Myocyte (in vitro differentiated cells): ENCODE data around the gene CRYGD. TPM values are rescaled to one million over a fixed set of nuclear protein-coding genes. Genes with fewer than 3 reads are reported as not detected.
"Not testable (repeated sequence)": the region's sequence is repeated elsewhere in the genome, so short reads cannot be mapped to it uniquely, and the experiment has no call there.

ENCODE experiments used
- DNase-seq: peaks from one replicate; pipeline ENCODE4 v3.0.0-alpha.2; 2012; ENCODE audit warnings: low read depth
- polyA plus RNA-seq: library from polyadenylated mRNA; unstranded; fragments of >200 nt; gene quantifications from one replicate; pipeline ENCODE4 v1.2.1, GENCODE V29; 2012; ENCODE audit warnings: missing spikeins
- total RNA-seq: library from RNA; depleted of rRNA; stranded (reverse); fragments of >200 nt; gene quantifications from 2 replicates; pipeline ENCODE4 v1.2.3, GENCODE V29; 2014

CRYGD gene
- total RNA-seq, result not detected in 2 replicates
- polyA plus RNA-seq, result not detected

DNA sequence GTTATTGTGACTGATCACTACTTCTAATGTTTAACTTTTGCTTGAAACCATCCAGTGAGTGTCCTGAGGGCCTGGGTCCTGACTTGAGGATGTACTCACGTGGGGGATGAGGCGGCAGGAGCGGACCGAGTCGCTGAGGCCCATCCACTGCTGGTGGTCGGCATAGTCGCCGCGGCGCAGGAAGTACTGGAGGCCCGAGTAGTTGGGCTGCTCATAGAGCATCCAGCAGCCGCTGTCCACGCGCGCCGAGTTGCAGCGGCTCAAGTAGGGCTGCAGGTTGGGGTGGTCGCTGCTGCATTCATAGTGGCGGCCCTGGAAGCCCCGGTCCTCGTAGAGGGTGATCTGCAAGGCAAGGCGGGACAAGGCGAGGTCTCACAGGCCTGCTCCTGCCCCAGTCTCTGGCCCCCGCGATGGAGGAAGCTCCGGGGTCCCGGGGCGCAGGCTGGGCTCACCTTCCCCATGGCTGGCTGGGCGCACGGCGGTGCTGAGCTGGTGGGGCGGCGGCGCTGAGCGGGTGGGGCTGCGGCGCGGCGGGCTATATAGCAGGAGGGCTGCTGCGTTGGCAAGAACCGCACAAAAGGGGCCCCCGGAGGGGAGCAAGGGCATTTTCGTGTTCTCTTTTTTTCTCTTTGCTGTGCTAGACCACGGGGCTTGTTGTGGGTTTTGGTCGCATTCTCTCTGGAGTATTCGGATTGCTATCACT is at the start of gene CRYGD:
CRYGD (minus strand) TSS at position 512 of the 703 bp plus-strand sequence; CDS start at position 461, 51 bp downstream.
- DNase-seq, result not testable (repeated sequence)

DNA sequence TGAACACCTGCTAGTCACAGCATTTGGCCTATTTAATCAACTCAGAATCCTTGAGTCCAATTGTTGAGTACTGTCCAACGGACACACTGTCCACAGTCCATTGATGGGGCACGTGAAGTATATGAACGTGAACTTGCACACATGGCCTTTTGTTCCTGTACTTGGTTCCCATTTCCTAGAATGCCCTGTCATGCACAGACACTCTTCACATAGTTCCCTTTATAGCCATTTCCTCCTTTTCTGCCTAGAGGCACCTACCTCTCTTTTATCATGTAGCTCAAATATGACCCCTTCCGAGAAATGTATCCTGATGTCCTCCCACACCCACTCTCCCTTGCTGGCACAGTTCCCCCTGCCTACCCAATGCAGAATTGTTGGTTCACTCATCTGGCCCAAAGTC is 47.8 kb upstream of the CRYGD start:
- no peak for DNase-seq

DNA sequence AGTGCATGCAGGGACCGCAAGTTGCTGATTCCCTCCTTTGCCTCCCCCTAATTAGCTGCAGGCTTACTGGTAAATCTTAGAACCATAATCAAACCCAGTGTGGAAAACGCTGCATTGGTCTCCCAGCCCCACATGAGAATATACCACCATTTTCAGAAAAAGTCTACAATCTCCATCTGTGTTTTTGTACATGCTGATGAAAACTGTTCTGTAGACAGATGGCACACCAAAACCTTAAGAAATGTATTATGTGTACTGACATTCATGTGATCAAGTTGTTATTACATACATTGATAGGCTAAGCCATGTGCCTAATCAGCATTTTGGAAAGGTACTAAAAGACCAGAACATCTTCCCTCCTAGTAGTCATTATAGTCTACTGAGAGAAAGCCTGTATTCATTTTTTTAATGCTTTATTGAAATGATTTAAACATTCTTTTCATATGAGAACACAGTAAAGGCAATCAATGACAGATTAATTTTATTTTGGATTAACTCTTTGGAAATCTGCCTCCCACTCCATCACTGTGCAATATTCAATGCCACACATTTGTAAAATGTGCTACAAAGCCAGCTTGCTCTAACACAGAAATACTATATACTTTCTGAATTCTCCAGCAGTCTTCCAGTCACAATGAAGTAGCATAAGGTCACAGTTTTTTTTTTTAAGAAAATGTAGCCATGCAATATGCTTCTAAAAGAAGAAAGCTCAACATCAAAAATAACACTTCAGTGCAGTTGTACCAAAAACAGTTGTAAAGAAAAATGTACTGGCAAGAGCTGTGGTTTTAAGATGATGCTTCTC is 40.8 kb upstream of the CRYGD start:
- no peak for DNase-seq

DNA sequence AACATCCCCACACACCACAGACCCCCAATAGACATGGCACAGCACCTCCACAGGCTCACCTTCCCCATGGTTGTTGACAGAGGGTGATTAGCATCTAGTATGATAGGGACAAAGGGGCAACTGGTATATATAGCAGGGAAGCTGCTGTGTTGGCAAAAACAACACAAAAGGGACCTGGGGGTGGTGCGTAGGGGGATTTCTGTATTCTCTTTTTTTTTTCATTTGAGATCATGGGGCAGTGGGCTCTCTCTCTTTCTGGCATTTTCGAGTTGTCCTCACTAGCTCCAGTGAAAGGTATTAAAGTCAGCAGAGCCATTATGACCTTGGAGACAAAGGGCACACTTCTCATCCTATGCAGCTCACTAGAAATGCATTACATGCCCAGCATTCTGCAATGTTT is 39.2 kb upstream of the CRYGD start, which contains the start of gene CRYGA:
CRYGA (minus strand) TSS at position 101 of the 400 bp plus-strand sequence; CDS start at position 68, 33 bp downstream.
- DNase-seq, result no peak

DNA sequence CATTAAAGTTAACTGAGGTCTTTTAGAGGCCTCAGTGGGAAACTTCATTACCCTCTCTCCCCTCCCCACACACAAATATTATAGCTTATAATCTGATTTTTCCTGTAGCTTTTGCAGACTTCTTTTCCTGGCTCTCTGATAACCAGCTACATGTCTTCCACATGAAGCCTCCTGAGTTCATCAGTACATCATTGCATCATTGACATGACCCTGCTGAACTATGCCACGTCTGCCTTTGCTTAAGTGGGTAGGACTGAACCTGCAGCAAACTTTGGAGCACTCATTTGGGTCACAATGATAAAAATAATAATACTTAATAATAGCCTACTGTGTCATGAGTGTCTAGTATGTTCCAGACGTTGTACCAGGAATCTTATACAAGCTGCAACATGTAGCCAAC is 32.1 kb upstream of the CRYGD start:
- DNase-seq, result no peak

DNA sequence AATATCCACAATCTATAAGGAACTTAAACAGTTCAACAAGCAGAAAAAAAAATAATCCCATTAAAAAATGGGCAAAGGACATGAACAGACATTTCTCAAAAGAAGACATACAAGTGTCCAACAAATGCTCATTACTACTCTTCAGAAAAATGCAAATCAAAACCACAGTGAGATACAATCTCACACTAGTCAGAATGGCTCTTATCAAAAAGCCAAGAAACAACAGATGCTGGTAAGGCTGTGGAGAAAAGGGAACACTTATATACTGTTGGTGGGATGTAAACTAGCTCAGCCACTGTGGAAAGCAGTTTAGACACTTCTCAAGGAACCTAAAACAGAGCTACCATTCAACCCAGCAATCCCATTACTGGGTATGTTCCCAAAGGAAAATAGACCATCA is 28.8 kb upstream of the CRYGD start:
- DNase-seq, result no peak

DNA sequence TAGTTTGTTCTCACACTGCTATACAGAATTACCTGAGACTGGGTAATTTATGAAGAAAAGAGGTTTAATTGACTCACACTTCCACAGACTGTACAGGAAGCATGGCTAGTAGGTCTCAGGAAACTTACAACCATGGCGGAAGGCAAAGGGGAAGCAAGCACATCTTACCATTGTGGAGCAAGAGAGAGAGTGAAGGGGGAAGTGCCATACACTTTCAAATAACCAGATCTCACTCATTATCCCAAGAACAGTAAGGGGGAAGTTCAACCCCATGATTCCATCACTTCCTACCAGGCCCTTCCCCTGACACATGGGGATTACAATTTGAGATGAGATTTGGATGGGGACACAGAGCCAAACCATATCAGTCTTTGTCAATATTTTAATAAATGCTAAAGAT is 26.6 kb upstream of the CRYGD start:
- DNase-seq, result no peak

DNA sequence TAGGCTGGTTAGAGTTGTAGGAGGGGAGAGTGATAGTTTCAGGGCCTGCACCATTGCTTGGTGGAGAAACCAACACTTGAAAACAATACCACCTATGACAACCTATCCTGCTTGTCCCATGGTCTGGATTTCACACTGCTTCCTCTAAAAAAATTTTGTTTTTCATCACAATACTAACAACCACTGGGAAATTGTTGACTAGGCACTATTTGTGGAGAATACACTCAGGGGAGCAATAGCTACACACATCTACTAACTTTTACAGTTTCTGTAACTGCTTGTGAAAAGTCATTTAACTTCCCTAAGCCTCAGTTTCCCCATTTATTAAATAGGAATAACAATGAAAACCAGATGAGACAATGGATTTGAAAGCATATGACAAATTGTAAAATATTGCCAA is 25.8 kb upstream of the CRYGD start:
- DNase-seq, result no peak

DNA sequence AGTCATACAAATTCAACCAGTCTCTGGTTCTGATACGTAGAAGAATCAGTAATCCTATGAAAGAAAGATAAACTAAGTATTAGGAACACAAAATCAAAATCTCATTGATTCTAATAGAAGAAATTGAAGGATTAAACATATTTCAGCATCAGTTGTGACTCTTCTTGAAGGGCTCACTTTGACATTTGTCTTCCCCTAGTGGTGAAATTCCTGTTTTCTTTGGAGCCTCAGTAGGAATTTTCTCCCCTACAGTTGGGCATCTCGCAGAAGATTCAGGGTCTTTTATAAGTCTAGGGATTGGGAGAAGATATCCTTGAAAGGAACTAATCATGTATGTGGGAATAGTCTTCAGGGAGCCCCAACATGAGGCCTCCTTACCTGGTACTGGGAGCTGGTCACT is 24.5 kb upstream of the CRYGD start:
- no peak for DNase-seq

DNA sequence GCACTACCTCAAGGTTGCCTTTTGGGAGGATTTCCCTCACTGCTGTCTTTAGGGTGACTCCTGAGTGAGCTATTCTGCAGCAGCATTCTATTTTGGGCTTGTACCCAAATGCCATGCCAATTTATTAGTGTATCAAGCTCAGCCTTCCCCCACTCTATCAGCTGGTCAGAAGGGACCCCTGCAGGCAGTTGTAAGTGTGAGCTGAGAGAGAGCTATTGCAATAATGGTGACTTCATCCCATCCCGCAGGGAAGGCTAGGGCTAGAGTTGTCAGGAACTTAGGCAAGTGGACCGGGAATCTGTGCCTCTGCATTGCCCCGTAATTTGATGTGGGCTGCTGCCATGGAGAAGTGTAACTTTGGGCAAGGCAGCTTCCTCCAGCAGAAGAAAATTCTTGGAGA is 23.4 kb upstream of the CRYGD start:
- DNase-seq, result no peak

DNA sequence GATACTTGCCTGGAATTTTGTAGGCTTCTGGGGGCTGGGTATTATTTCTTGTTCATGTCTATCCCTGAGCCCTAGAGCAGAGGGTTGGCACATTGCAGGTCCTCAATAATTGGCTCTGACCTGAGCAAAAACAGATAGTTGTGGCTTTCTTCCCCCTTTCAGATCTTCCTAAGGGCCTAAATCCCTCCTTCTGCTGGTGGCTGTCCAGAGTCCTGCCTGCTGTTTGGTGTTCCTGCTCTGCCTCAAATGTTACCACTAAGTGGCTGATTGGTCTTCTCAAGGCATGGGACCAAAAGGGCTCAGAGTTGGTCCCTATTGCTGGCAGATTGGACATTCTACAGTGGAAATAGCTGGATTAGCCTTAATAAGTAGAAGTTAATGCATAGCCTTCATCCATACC is 22.7 kb upstream of the CRYGD start:
- no peak for DNase-seq

DNA sequence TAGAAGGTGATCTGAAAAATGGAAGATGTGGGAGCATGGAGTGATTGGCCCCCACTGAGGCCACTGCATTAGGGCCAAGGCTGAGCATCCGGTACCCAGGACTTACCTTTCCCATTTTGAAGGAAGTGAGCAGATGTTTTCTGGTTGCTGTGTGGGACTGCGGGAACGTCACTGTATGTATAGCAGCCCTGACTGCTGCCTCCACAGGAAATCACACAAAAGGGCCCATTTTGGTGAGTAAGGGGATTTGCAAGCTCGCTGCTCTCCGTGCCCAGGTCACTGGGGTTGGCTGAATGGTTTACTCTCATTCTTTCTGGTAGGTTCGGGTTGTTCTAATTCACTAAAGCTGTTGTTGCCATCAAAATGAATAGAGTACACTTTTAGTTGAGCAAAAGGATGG is 21.7 kb upstream of the CRYGD start, which contains the start of gene CRYGB:
CRYGB (minus strand) TSS at position 153 of the 400 bp plus-strand sequence; CDS start at position 115, 38 bp downstream.
- DNase-seq, result no peak

DNA sequence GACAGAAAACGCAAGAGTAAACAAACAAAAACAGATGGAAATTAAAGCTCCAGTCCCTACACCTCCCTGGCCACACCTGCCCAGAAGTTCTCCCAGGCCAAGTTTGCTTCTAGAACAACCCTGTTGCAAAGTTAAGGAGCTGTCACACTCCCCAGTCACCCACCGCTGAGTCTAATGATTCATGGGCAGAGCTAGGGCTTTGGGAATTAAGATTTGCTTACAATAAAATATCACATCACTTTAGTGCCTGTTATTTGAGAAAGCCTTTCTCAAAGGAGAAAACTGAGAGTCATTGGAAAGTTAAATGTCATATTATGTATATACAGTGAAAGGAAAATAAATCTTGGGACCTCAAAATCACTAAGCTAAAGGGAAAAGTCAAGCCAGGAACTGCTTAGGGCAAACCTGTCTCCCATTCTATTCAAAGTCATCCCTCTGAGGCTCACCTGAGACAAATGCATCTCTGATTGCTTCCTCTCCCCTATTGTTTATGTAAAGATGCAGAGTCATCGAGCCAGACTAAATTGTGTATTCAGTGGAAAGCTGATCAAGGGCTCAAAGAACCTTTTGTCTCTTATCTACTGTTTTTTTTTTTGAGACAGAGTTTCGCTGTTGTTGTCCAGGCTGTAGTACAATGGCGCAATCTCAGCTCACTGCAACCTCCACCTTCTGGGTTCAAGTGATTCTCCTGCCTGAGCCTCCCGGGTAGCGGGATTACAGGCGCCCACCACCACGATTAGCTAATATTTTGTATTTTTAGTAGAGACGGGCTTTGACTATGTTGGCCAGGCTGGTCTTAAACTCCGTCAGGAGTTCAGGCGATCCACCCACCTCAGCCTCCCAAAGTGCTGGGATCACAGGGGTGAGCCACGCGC is 18.8 kb upstream of the CRYGD start:
- DNase-seq, result no peak

DNA sequence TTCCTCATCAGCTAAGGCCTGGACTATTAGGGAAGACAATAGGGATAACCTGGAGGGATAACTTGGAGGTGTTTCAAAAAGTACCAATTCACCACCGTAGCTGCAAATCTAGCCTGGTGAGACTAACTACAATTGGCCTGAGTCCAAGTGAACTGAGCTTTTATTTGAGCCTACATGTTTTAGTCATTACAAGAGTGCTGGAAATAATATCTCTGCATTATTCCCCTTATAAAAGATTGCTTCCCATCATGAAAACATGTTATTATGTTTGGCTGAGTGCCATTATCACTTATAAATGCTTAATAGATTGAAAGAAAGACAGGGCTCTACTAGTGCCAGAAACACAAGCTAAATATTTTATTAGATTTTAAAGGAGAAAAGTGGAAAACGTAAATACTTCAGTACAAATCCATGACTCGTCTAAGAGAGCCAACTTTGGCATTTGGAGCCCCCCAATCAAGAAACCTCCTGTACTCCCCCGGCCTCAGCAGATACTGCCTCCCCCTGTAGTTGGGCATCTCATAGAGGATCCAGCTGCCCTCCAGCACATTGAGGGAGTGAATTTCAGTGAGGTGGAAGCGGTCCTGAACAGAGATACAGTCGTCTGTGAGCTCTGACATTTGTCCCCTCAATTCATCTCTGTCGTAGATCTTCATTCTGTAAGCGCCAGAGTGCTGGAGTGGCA is 18.1 kb upstream of the CRYGD start:
- DNase-seq, result peak; percentile 26

DNA sequence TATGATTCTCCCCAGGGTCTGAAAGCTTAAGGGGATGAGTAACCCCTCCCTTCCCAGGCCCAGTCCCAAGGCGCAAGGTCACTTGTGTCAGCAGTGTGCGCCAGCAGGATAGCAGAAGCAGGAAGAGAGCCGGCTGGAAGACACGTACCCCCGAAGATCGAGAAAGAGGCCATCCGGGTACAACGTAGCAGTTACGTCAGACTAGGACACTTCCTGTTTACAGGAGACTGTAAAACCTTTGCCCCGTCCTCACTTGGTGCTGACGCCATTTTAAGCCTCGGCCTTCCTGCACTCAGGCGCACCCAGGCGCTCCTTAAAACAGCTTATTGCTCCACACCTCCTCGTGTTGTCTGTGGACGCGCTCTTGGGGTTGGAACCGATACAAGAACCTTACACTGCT is 15.1 kb upstream of the CRYGD start:
- DNase-seq, result no peak

DNA sequence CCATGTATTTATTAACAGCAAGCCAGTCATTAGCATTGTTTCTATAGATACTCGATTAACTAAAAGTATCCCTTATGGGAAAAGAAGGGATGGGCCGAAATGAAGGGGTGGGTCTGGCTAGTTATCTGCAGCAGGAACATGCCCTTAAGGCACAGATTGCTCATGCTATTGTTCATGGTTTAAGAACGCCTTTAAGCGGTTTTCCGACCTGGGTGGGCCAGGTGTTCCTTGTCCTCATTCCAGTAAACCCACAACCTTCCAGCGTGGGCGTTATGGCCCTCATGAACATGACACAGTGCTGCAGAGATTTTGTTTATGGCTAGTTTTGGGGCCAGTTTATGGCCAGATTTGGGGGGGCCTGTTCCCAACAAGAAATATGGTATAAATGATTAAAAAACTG is 14.0 kb upstream of the CRYGD start:
- not testable (repeated sequence) for DNase-seq

DNA sequence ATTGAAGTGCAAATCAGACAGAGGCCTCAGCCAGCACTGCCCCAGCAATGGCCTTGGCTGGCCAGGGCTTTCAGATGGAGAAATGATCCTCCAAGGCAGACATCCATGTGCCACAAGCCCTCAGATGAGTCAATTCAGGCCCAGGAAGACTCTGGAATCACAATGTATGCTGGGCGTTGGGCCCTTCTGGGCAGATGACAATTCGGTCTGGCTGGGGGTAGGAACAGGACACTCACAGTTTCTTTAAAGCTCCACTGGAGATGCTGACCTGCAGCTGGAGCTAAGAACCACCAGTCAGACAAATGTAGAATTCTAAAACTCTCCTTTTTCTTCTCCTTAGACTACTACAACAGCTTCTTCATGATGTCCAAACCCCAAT is 12.4 kb upstream of the CRYGD start:
- no peak for DNase-seq

DNA sequence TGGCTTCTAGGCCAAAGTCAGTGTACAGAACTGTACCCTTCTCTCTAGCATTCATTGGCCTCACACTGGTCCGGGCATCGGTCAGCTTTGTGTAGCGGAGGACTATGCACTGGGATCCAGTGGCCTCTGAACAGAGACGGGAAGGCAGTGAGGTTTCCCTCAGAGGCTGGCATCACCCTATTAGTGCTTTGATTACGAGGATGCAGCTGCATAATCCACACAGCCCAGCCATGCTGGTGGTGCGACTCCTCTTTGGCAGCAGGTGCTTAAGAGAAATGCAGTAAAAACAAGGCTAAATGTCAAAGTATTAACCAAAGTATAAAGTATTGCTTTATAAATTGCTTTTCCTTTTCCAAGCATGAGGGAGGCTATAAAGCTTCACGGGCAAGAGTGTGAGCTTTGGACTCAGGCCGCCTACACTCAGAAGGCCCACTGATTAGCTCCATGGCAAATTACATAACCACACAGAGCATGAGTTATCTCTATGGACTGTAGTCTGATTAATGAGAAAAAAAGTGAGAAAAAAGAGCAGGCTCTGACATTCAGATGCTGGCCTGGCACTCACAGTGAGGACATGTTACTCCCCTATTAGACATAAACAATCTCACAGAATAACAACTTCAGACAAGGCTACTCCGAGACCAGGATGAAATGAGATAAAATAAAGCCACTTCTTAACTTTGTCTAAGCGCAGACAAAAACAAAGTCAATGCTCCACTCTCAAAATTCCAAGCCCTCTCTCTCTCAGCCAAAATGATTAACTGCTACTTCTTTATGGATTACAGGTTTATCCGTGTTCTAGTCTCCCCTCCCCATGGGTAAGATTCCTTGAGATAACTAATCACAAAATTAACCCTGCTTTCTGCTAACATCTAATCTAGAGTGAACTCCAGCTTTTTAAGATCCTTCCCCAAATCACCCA is 11.7 kb upstream of the CRYGD start:
- DNase-seq, result no peak

DNA sequence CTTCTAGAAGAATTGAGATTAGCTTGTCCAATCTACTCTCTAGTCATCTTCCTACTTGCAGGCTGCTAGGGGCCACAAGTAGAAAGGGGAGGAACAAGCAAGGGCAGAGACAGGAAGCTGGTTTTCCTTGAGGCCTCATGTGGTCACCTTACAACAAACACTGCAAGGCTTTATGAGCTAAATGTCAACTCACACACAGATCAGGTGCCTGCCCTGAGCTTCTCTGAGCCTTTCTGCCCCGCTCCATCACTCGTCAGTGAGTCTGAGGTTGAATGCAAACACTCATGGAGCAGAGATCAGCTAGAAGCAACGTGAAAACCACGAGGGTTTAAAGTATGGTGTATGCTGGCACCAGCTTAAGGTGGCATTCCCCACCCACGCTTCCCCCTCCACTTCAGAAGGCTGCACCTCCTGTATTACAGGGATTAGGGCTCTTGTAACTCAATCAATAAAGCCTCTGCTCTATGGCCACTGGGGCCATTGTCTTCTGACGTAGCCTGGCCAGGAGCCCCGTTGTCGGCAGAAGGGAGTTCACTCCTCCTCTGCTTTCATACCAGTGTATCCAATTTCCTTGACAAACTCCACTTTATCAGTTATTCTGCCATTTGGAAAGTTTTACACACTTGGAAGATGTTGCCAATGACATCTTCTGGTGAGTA is 10.7 kb upstream of the CRYGD start:
- DNase-seq, result no peak
